ENCODE measurements around the gene CAPNS1.

DNA sequence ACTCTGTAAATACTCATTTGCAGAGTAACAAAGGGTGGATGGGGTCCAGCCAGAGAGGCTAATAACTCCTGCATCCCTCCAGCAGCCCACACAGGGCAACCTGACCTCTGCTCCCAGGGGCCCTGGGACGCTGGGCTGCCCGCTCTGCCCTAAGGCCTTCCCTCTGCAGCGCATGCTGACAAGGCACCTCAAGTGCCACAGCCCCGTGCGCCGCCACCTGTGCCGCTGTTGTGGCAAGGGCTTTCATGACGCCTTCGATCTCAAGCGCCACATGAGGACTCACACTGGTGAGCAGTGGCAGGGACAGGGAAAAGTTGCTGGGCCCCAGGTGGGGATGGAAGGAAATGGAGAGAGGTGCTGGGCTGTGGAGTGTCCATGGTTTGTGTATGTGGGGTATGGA, 27.2 kb upstream of the CAPNS1 start:
- TF ChIP-seq GATA3 (IDR thresholded peaks at IDR 0.05; ENCODE audit: low read depth, low read length) (no peak), GATA2 (IDR thresholded peaks at IDR 0.05; ENCODE audit: low read depth, low read length) (no peak)

All from SH-SY5Y (cell line).